Nephron (organoid): ENCODE results near the gene PSMA7.

Experiments used
- H3K27ac Mint-ChIP-seq, 3 experiments: 2 replicates each; pipeline ENCODE4 v1.8.0; 2020; ENCODE audit warnings: mixed read lengths in 3 of 3, mild to moderate bottlenecking in 2 of 3, moderate library complexity in 1 of 3
- H3K27me3 Mint-ChIP-seq: 2 replicates; pipeline ENCODE4 v1.8.0; 2021; ENCODE audit warnings: low read depth, mild to moderate bottlenecking, moderate library complexity, mixed read lengths
- H3K36me3 Mint-ChIP-seq: 2 replicates; pipeline ENCODE4 v1.8.0; 2020; ENCODE audit warnings: low read depth, mixed read lengths
- H3K4me1 Mint-ChIP-seq: 2 replicates; pipeline ENCODE4 v1.8.0; 2020; ENCODE audit warnings: mixed read lengths
- H3K4me3 Mint-ChIP-seq, 3 experiments: 2 replicates each; pipeline ENCODE4 v1.8.0; 2020; ENCODE audit warnings: mild to moderate bottlenecking in 3 of 3, mixed read lengths in 3 of 3, moderate library complexity in 2 of 3
- H3K9me3 Mint-ChIP-seq: 2 replicates; pipeline ENCODE4 v1.8.0; 2020; ENCODE audit warnings: mixed read lengths
- CTCF ChIP-seq, 3 experiments: fragments of 200-600 bp; sonication (generic); IDR thresholded peaks; one replicate each; pipeline ENCODE4 v1.5.0; 2021; ENCODE audit warnings: antibody characterized with exemption in 3 of 3; ENCODE audit not compliant: unreplicated experiment in 3 of 3

PSMA7 gene

GRCh38 chr20:62096421-62097380, 46.5 kb downstream of the PSMA7 start:
- TF ChIP-seq CTCF (IDR thresholded peaks at IDR 0.05; ENCODE audit: unreplicated experiment in 3 of 3): no peak
- H3K27me3 Mint-ChIP-seq: peaks cover 15% of the 10 kb centered on the region
- H3K4me3 Mint-ChIP-seq: no peak overlapping the region
- no peaks in the 10 kb centered on the region for H3K36me3 Mint-ChIP-seq
- H3K27ac Mint-ChIP-seq: no peak overlapping the region
- H3K4me1 Mint-ChIP-seq: no peaks in the 10 kb centered on the region
- peaks cover 3% of the 10 kb centered on the region for H3K9me3 Mint-ChIP-seq

GRCh38 chr20:62089393-62089792, 53.8 kb downstream of the PSMA7 start:
- H3K36me3 Mint-ChIP-seq: no peaks in the 10 kb centered on the region
- no peak overlapping the region for H3K27ac Mint-ChIP-seq
- H3K27me3 Mint-ChIP-seq: peaks cover 6% of the 10 kb centered on the region
- no peak for TF ChIP-seq CTCF (IDR thresholded peaks at IDR 0.05; ENCODE audit: unreplicated experiment in 3 of 3)
- H3K9me3 Mint-ChIP-seq: no peaks in the 10 kb centered on the region
- H3K4me3 Mint-ChIP-seq: no peak overlapping the region
- H3K4me1 Mint-ChIP-seq: no peaks in the 10 kb centered on the region

- H3K4me3 Mint-ChIP-seq: no peak overlapping the region
- no peak overlapping the region for H3K27ac Mint-ChIP-seq
- no peak for TF ChIP-seq CTCF (IDR thresholded peaks at IDR 0.05; ENCODE audit: unreplicated experiment in 3 of 3)
- H3K27me3 Mint-ChIP-seq: peaks cover 6% of the 10 kb centered on the region
- no peaks in the 10 kb centered on the region for H3K36me3 Mint-ChIP-seq
- H3K4me1 Mint-ChIP-seq: no peaks in the 10 kb centered on the region
- H3K9me3 Mint-ChIP-seq: no peaks in the 10 kb centered on the region
These were observed 54.7 kb downstream of the PSMA7 start for GRCh38 chr20:62088258-62089127.

- Mint-ChIP-seq H3K27ac (no peak overlapping the region), H3K4me1 (no peaks in the 10 kb centered on the region), H3K27me3 (peaks cover 6% of the 10 kb centered on the region), H3K36me3 (no peaks in the 10 kb centered on the region), H3K9me3 (no peaks in the 10 kb centered on the region), H3K4me3 (no peak overlapping the region)
- no peak for TF ChIP-seq CTCF (IDR thresholded peaks at IDR 0.05; ENCODE audit: unreplicated experiment in 3 of 3)
These were observed 55.6 kb downstream of the PSMA7 start for GRCh38 chr20:62087632-62088031.

GRCh38 chr20:62087227-62087626, 56.0 kb downstream of the PSMA7 start:
- no peaks in the 10 kb centered on the region for H3K4me1 Mint-ChIP-seq
- no peak overlapping the region for H3K27ac Mint-ChIP-seq
- peaks cover 2% of the 10 kb centered on the region for H3K27me3 Mint-ChIP-seq
- no peak for TF ChIP-seq CTCF (IDR thresholded peaks at IDR 0.05; ENCODE audit: unreplicated experiment in 3 of 3)
- H3K4me3 Mint-ChIP-seq: no peak overlapping the region
- no peaks in the 10 kb centered on the region for H3K9me3 Mint-ChIP-seq
- H3K36me3 Mint-ChIP-seq: no peaks in the 10 kb centered on the region
